Measurements from ENCODE around the gene SOS1.
"Not testable (repeated sequence)": the region's sequence is repeated elsewhere in the genome, so short reads cannot be mapped to it uniquely, and the experiment has no call there.

Gene SOS1

DNA sequence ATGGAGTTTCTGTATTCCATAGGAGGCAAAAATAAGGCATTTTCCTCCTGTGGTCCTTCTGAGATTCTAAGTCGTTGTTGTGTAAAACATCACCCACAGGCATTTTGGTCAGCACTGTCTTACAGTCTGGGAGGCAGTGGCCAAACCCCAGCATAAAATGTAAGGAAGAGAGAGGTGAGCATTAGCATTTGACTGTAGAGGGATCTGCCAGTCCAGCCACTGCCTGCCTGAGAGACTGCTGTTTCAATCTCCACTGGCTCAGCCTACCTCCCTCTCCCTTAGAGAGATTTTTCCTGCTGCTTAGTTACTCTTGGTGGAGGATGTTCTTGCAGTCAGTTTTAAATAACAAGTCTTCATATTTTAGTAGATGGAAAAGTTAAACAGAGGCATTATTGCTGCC is 154.2 kb downstream of the SOS1 start:
- no peak for DNase-seq

DNA sequence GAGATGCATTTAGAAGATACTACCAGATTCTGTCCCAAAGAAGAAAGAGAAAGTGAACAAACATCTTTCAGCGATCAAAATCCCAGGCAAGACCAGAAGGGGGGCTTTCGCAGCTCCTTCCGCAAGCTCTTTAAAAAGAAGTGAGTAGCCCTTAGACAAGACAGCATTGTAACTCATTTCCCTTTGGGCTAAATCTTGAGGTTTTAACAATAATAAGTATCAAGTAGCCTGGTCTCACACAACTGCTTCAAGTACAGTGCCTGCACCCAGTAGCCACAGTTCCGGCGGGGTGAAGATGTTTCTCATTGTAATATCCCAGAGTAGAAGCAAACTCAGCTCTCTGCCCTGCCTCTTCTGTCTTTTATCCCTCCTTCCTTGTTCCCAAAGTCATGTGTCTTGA is 154.8 kb downstream of the SOS1 start:
- no peak for DNase-seq

DNA sequence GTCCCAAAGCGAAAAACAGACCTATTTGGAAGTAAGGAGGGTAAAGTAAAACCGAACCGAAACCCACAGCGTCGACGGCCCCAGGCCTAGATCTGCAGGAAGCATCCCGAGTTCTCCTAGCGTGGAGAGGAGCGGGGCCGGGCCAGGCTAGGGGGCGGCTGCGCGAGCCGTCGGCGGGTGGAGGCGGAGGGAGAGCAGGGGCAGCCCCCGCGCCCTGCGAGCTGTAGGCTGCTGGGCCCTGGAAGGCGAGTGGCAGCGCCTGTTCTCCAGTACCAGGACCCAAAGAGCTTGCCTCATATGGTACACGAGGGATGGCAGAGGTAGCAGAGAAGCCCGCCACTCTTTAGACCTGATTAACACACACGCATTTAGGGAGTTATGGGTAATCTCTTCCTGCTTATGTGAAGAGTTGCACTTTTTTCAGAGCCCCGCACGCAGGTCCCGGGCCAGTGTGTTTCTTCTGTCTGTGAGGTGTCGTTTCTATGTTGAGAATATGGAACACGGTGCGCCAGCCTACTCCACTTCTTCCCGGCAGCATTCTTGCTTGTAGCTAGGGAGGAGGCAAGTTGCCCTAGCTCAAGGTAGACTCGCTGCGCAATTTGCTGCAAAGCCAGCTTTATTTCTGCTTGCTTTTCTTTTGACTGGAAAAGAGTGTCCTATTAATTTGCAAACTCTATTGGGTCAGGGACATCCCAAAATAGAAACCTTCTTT is 160.1 kb downstream of the SOS1 start:
- DNase-seq = no peak

DNA sequence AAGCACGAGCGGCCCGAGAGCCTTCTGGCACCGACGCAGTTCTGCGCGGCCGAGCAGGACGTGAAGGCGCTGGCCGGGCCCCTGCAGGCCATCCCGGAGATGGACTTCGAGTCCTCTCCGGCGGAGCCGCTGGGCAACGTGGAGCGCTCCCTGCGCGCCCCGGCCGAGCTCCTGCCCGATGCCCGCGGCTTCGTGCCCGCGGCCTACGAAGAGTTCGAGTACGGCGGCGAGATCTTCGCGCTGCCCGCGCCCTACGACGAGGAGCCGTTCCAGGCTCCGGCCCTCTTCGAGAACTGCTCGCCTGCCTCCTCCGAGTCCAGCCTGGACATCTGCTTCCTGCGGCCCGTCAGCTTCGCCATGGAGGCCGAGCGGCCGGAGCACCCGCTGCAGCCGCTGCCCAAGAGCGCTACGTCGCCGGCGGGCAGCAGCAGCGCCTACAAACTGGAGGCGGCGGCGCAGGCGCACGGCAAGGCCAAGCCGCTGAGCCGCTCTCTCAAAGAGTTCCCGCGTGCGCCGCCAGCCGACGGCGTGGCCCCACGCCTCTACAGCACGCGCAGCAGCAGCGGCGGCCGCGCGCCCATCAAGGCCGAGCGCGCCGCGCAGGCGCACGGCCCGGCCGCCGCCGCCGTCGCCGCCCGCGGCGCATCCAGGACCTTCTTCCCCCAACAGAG is 160.8 kb downstream of the SOS1 start:
- DNase-seq = peak; percentile 92

DNA sequence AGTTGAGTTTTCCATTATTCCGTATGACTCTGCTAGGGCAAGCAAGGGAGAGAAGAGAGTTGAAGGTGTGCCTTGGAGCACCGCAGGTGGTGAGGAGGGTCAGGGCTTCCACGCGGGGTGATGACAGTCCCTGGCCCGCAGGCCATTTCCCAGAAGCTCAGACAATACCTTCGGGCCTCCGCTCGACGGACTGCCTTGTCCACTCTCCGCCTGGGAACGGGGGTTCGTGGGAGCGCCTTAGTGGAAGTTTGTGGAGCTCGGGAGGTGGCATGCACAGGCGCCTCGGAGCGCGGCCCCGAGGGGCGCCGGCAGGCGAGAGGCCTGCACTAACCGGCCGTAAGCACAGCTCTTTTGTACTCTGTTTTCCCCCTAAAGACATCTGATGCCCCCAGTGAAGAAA is 161.4 kb downstream of the SOS1 start:
- no peak for DNase-seq

DNA sequence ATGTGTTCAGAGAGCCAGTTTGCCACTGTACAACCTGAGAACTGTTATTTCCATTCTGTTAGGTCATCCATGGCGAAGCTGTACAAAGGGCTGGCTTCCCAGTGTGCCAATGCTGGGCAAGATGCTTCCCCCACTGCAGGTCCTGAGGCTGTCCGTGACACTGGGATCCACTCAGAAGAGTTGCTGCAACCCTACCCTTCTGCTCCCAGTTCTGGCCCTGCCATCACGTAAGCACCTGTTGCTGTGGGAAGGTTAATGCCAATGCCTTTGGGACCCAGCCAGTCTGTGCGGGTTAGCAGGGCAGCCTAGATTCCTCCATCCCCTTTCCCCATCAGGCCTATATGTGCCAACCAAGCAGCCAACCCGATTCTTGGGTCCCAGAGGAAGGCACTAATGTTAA is 162.9 kb downstream of the SOS1 start:
- no peak for DNase-seq

DNA sequence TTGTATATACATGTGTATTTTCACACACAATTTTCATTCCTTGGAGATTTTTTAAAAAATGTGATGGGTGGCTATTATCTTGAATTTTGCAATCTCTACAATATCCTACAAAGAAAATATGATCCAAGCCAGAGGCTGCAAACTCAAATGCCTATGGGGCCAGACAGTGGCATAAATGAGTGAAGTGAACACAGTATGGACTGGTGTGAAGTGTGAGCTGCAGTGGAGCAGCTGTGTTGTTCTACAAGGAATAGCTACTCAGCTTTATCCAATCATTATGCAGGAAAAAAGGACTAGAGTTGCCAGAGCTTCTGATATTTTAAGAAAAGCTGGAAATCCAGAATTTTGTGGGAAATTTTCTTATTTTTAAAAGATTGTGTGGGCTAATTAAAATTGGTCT is 169.1 kb downstream of the SOS1 start:
- DNase-seq = no peak

DNA sequence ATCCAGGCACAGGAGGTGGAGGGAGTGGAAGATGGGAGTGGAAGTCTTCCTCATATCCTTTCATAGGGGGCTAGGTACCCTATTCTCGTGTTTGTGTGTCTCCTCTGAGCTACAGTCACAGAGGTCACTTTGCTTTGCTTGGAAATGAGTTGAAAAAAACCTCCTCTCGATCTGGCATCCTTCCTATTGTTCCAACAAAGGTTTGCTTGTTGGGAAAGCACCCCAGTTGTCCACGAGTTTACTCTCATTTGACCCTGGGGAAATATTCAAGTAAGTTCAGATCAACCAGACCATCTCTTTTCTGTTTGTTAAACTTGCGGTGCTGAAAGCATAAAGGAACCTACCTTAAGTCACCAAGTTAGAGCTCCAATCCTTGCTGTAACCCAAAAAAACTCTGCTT is 171.9 kb downstream of the SOS1 start:
- no peak for DNase-seq

DNA sequence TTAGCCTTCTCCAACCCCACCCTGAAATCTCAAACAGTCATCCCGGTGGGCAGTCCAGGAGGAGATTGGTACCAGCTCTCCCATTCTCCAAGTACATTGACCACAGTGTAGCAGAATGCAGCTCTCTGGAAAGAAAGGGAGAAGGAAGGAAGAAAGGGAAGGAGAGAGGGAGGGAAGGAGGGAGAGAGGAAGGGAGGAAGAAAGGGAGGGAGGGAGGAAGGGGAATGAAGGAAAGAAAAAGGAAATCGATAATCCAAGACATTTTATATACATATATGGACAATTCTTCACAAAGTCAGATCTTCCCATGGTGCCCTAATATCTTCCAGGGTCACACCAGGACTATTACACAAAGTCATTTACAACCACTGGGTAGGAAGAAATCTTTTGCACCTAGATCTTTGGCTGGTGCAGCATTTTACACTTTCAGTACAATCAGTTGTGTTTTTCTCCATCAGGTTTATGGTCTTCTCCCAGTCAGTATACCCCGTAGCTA is 172.4 kb downstream of the SOS1 start:
- DNase-seq = no peak

DNA sequence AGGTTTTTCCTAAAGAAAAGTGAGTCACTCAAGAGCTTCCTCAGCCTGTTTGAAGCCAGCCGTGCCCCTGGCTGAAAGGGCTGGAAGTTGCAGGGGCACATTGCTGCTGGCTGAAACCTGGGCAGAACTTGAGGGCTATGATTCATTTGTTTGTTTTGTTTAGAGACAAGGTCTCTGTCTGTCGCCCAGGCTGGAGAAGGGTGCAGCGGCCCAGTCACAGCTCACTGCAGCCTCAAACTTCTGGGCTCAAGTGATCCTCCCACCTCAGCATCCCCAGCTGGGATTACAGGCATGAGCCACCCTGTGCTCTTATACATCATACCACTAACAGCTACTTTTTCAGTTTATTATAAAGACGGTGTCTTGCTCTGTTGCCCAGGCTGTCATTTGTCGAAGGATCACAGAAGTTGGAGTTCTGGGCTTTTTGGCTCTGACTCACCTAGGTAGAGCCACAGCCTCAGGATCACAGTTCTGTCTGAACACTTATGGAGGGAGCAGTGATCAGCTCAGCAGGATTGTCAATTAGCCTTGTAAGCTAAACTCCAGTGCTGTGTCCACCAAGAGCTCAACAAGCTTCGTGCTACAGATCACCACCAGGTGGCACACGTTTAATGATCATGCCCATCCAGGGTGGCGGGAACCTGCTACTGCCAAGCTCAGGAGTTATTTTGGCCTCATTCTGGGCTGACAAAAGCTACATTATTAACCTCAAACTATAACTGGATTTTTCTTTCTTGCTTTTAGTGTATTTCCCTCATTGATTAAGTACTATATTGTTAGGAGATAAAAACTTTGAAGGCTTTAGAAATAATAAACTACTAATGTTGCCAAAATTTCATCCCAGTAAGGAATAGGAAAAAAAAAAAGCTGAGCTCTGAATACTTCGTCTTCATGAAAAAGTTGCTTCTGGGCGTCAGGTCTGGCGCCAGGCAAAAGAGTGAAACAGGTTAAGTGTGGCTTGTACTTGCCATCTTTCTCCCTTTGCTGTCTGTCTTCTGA is 173.3 kb downstream of the SOS1 start:
- peak; percentile 61 for DNase-seq

DNA sequence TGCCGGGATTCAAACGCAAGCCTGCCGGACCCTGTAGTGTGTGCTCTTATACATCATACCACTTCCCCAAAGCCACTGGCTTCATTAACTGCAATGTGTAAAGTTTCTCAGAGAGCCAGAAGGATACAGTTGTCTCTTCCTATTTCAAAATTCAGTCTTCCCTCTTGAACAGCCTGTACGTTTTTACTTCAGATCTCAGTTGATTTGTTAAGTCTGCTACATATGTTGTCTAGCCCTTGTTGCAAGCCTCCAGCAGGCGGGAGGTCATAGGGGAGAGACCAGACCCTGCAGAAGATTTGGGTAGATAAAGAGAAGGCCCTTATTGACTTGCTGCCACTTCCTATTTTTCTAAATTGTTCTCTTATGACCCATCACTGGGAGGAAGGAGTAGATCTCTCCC is 174.9 kb downstream of the SOS1 start:
- no peak for DNase-seq

DNA sequence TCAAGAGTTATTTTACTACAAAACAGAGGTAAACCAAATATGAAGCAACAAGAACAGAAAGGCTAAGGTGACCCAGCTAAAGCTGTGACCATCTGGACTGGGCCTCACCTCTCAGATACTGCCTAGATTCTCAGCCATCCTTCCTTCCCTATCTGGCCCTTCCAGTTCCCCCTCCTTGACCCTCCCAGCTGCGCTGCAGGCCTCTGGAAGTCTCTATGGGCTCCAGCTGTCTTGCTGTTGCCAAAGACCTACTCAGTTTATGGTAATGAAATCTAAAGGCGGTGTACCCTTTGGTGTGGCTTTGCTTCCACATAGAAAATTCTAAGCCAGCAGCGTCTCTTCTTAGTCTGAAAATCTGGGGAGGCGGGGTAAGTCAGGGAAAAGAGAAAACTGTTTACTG is 175.5 kb downstream of the SOS1 start:
- peak; percentile 20 for DNase-seq

DNA sequence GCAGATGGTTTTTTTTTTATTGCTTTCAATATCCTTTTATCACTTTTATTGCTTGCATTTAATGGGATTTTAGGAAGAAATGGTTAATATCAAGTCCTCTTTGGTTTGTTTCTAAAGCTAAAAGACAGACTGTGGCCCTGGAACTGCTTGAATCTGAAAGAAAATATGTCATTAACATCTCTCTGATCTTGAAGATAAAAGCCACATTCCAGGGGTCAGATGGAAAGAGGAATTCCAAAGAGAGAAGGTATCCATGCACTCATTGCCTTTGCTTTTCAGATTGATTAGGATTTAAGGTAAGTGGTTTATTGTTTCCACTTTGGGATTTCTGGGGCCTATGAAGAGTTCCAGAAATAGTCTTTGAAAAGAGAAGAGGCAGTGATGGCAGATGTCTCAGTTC is 177.1 kb downstream of the SOS1 start:
- no peak for DNase-seq

DNA sequence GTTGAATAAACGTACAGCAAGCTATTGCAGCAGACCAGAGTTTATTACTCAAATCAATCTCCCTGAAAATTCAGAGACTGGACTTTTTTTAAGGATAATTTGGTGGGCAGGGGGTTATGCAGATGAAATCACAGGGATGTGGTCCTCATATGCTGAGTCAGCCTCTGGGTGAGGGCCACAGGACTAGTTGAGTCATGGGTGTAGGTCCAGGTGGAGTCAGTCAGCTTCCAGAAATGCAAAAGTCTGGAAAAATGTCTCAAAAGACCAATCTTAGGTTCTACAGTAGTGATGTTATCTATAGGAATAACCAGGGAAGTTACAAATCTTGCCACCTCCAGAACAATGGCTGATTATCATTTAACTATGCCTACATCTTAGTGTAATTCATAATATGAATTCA is 180.1 kb downstream of the SOS1 start:
- DNase-seq = peak; percentile 12

DNA sequence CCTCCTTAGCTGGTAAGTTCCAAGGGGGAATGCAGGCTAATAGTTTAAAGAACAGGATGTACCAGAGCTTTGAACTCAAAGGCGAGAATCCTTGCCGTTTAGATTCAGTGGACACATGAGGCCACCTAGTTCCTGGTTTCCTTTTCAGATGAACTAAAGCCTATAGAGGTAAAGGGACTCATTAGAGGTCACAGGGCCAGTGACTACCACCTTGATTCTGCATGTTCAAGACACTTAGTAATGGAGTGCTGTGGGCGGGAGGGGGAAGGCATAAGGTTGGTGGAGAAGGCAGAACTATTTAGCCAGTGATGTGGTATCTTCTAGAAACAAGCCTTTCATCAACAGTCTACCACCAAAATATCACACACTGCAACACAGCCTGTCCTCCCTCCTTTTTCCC is 183.3 kb downstream of the SOS1 start:
- DNase-seq = no peak

DNA sequence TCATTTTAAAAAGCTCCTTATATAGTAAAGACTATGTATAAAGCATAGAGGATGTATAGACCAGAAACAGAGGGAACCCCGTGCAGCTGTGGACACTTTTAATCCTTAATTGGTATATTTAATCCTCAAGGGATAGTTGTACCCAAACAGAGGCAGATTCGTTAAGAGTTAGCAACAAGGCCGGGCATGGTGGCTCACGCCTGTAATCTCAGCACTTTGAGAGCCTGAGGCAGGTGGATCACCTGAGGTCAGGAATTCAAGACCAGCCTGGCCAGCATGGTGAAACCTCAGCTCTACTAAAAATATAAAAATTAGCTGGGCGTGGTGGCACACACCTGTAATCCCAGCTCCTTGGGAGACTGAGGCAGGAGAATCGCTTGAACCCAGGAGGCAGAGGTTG is 184.3 kb downstream of the SOS1 start:
- not testable (repeated sequence) for DNase-seq

DNA sequence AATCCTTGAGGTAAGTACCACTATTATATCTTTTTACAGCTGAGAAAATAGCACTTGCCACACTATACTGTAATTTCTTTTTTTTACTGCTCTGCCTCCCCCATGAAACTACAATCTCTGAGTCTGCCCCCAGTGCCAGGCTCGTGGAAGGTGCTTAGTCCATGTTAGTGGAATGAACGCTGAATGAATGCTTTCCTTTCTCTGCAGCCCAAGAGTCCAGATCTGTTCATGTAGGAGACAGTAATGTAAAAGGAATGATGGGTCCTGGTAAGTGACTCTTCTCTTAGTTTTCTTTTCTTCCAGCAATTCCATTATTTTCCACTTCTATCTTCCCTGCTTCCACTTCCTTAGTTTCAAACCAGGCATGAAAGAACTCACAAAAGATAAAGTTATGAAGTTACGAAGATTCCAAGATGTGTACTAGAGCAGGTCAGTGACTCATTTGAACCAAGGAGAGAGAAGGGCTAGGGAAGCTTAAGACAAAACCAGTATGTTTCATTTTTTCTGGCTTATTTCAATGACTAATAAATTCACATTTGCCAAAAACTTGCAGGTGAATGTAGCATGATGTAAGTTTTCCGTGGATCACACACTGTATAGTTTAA is 185.2 kb downstream of the SOS1 start:
- DNase-seq = peak; percentile 66

DNA sequence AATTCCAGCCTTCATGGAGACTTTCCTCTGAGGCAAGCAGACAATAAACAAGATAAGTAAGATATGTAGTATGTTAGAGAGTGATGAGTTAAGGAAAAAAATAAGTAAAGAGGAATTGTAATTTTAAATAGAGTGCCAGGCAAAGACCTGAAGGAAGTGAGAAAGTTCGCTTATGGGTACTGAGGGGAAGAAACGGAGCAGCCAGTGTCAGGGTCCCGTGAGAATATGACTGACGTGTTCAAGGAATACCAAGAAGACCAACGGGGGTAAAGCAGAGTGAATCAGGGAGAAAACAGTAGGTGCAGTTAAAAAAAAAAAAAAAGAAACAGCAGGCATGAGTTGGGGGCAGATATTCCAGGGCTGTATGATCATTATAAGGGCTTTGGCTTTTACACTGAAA is 186.1 kb downstream of the SOS1 start:
- no peak for DNase-seq

DNA sequence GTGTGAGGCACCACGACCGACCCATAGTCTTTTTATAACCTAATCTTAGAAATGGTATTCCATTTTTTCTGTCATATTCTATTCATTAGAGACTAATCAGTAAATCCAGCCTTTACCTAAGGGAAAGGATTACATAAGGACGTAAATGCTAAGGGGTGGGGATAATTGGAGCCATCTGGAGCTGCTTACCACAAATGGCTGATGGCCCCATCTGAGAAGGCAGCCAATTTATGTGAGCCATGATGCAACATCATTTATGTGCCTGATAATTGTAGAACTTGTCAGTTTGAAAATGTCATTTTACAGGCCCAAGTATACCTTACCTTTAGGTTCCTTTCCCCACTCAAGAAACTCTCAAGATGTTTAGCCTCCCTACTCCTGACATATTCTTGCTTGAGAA is 187.2 kb downstream of the SOS1 start:
- DNase-seq = peak; percentile 88

DNA sequence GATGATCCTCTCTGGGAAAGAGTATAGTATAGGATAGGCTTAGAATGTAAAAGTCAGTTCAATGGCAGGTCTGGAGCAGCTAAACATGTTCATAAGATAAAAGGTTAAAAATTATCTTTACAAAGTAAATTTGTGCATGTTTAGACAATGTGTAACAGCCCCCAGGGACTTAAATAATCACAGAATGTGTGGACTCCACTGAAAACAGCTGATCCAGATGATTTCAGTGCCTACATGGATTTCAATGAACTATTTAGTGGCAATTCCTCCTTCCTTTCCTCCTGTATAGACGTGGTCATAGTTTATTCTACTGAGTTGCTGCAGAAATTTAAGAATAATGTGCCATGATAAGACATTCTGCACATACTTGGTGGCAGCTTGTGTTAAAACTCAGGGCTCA is 188.3 kb downstream of the SOS1 start:
- no peak for DNase-seq
